Hematopoietic multipotent progenitor cell treated with erythropoietin and hydrocortisone succinate and interleukin-3 and kit ligand, for 4 days (in vitro differentiated cells): Measurements from ENCODE around the gene UBE2L6.
"Not testable (repeated sequence)": the region's sequence is repeated elsewhere in the genome, so short reads cannot be mapped to it uniquely, and the experiment has no call there.

ENCODE experiments used
- DNase-seq: peaks from one replicate; pipeline ENCODE4 v3.0.0-alpha.2; 2015

The UBE2L6 gene

GRCh38 chr11:57566005-57566904, 1.2 kb downstream of the UBE2L6 start:
- DNase-seq, result peak; percentile 72

- no peak for DNase-seq
Observed at GRCh38 chr11:57562596-57562995, 4.9 kb downstream of the UBE2L6 start.

GRCh38 chr11:57560146-57560545, 7.3 kb downstream of the UBE2L6 start:
- DNase-seq, result no peak

GRCh38 chr11:57556041-57556440, 11.4 kb downstream of the UBE2L6 start:
- DNase-seq, result no peak

- DNase-seq, result no peak
Observed at GRCh38 chr11:57555393-57555792, 12.1 kb downstream of the UBE2L6 start.

- no peak for DNase-seq
Observed at GRCh38 chr11:57552479-57552878, 15.0 kb downstream of the UBE2L6 start.

- DNase-seq, result no peak
Observed at GRCh38 chr11:57551941-57552340, 15.5 kb downstream of the UBE2L6 start.

- DNase-seq, result no peak
Observed at GRCh38 chr11:57549983-57550382, 17.5 kb downstream of the UBE2L6 start.

GRCh38 chr11:57547854-57548377, 19.6 kb downstream of the UBE2L6 start:
- peak; percentile 73 for DNase-seq

- peak; percentile 32 for DNase-seq
Observed at GRCh38 chr11:57546869-57547475, 20.5 kb downstream of the UBE2L6 start.

GRCh38 chr11:57546451-57546850, 21.0 kb downstream of the UBE2L6 start:
- no peak for DNase-seq

GRCh38 chr11:57545883-57546282, 21.6 kb downstream of the UBE2L6 start:
- DNase-seq, result no peak

- DNase-seq, result no peak
Observed at GRCh38 chr11:57544566-57544965, 22.9 kb downstream of the UBE2L6 start.

- DNase-seq, result no peak
Observed at GRCh38 chr11:57543593-57543992, 23.9 kb downstream of the UBE2L6 start.

GRCh38 chr11:57542582-57542981, 24.9 kb downstream of the UBE2L6 start:
- no peak for DNase-seq

- DNase-seq, result no peak
Observed at GRCh38 chr11:57541169-57541568, 26.3 kb downstream of the UBE2L6 start.

GRCh38 chr11:57539342-57539741, 28.1 kb downstream of the UBE2L6 start:
- DNase-seq, result no peak

- DNase-seq, result no peak
Observed at GRCh38 chr11:57536947-57537619, 30.4 kb downstream of the UBE2L6 start, which contains the start of gene SMTNL1. SMTNL1 (plus strand) TSS chr11:57537595; CDS start chr11:57542643, 5,048 bp downstream.

- not testable (repeated sequence) for DNase-seq
Observed at GRCh38 chr11:57534449-57534848, 33.0 kb downstream of the UBE2L6 start.

- DNase-seq, result peak; percentile 99
Observed at GRCh38 chr11:57530596-57531507, 36.6 kb downstream of the UBE2L6 start, which contains the start of gene TIMM10. TIMM10 (minus strand) TSS chr11:57530754; CDS start chr11:57530189, 565 bp downstream.

- no peak for DNase-seq
Observed at GRCh38 chr11:57530215-57530595, 37.3 kb downstream of the UBE2L6 start.

- DNase-seq, result no peak
Observed at GRCh38 chr11:57529012-57529411, 38.5 kb downstream of the UBE2L6 start.
